GM12878 (cell line): Measurements from ENCODE around the gene GINS2. TPM values are rescaled to one million over a fixed set of nuclear protein-coding genes. Genes with fewer than 3 reads are reported as not detected.

Experiments
- ATAC-seq: fragments of 200-7000 bp; cut with Tn5 transposase; 3 replicates; pipeline ENCODE4 v1.9.1; 2020; ENCODE audit warnings: mild to moderate bottlenecking, moderate library complexity
- BruUV-seq: library from RNA; stranded (reverse); fragments of 400-500 nt; replicated peaks from 2 replicates; lab custom pipeline; 2021; lab: Mats Ljungman, UMichigan
- CTCF ChIA-PET: fragments of 300-600 bp; sonication (Branson Sonifier 250); formaldehyde crosslinking; extraction: SDS; loops from one replicate; lab custom pipeline; 2021; ENCODE audit warnings: inconsistent platforms; lab: Yijun Ruan, JAX
- POLR2A ChIA-PET: fragments of 350-600 bp; formaldehyde crosslinking; extraction: SDS; loops from one replicate; lab custom pipeline; 2021; ENCODE audit warnings: inconsistent platforms; lab: Charles Lee
- RAD21 ChIA-PET: fragments of 300-600 bp; sonication (Branson Sonifier 250); formaldehyde crosslinking; loops from one replicate; lab custom pipeline; 2023; ENCODE audit warnings: antibody characterized with exemption; ENCODE audit not compliant: unreplicated experiment; lab: Charles Lee
- SMC1A ChIA-PET: fragments of 300-600 bp; sonication (Branson Sonifier 250); formaldehyde crosslinking; loops from one replicate; lab custom pipeline; 2023; ENCODE audit not compliant: unreplicated experiment, uncharacterized antibody; lab: Charles Lee
- DNase-seq: peaks from one replicate; pipeline ENCODE4 v3.0.0-alpha.2; 2011; ENCODE audit warnings: low read depth, low spot score
- FAIRE-seq: peaks from 3 replicates; lab custom pipeline; 2011; peaks lifted over from hg19 to GRCh38; lab: Jason Lieb, UNC
- H2AFZ ChIP-seq: 2 replicates; pipeline ENCODE4 v1.6.0; 2011; ENCODE audit warnings: low read depth, low read length, control low read depth; ENCODE audit not compliant: control insufficient read depth
- H3K27ac ChIP-seq: 2 replicates; pipeline ENCODE4 v1.5.1; 2011; ENCODE audit warnings: control low read depth; ENCODE audit not compliant: control insufficient read depth, insufficient read depth
- H3K27me3 ChIP-seq, 2 experiments: replicated peaks in 1 of 2; 2 replicates each; pipeline versions ENCODE4 v1.6.0 to v1.6.1; 2011; ENCODE audit warnings: low read length in 1 of 2; ENCODE audit not compliant: control insufficient read depth in 2 of 2, insufficient read depth in 2 of 2
- H3K36me3 ChIP-seq, 2 experiments: 2 replicates each; pipeline ENCODE4 v1.5.1; 2011; ENCODE audit warnings: low read length in 1 of 2; ENCODE audit not compliant: control insufficient read depth in 2 of 2, insufficient read depth in 2 of 2
- H3K4me1 ChIP-seq: 2 replicates; pipeline ENCODE4 v1.6.1; 2011; ENCODE audit warnings: mild to moderate bottlenecking, low read length, moderate library complexity, mixed read lengths; ENCODE audit not compliant: control insufficient read depth, insufficient read depth
- H3K4me2 ChIP-seq: 2 replicates; pipeline ENCODE4 v1.6.0; 2011; ENCODE audit warnings: control low read depth; ENCODE audit not compliant: control insufficient read depth, insufficient read depth
- H3K4me3 ChIP-seq: fragments of 200-600 bp; sonication (generic); 2 replicates; pipeline ENCODE4 v1.5.1; 2016
- H3K79me2 ChIP-seq: 2 replicates; pipeline ENCODE4 v1.6.0; 2011; ENCODE audit warnings: low read length; ENCODE audit not compliant: control insufficient read depth, insufficient read depth
- H3K9ac ChIP-seq: 2 replicates; pipeline ENCODE4 v1.8.0; 2011; ENCODE audit warnings: low read length, control low read depth, mixed read lengths; ENCODE audit not compliant: control insufficient read depth, insufficient read depth
- H3K9me3 ChIP-seq: replicated peaks from 3 replicates; pipeline ENCODE4 v1.5.1; 2011; ENCODE audit warnings: mild to moderate bottlenecking, low read length; ENCODE audit not compliant: control insufficient read depth, insufficient read depth
- H4K20me1 ChIP-seq: 2 replicates; pipeline ENCODE4 v1.6.0; 2011; ENCODE audit not compliant: control insufficient read depth, insufficient read depth
- MTA3 ChIP-seq: IDR thresholded peaks from 2 replicates; pipeline ENCODE4 v1.6.1; 2012; ENCODE audit warnings: low read length, inconsistent platforms, borderline replicate concordance
- SREBF2 ChIP-seq: IDR thresholded peaks from 2 replicates; pipeline ENCODE4 v1.6.1; 2012; ENCODE audit warnings: mild to moderate bottlenecking, low read length
- SRF ChIP-seq, 2 experiments: IDR thresholded peaks; 2 replicates each; pipeline ENCODE4 v1.6.1; 2011; ENCODE audit warnings: low read depth in 2 of 2, low read length in 2 of 2, mild to moderate bottlenecking in 1 of 2, moderate library complexity in 1 of 2
- SUZ12 ChIP-seq: fragments of 200-600 bp; sonication (generic); IDR thresholded peaks from one replicate; pipeline ENCODE4 v1.6.1; 2018; ENCODE audit warnings: antibody characterized with exemption, mild to moderate bottlenecking; ENCODE audit not compliant: unreplicated experiment
- WGBS: methylation state at CpG from one replicate; pipeline ENCODE4 v1.1.6; 2016; ENCODE audit warnings: low lambda C conversion rate; ENCODE audit not compliant: insufficient replicate concordance, insufficient coverage; ENCODE audit errors: missing lambda C conversion rate; 5-methylcytosine and 5-hydroxymethylcytosine counted together
- in situ Hi-C: fragments of 300-500 bp; cut with MboI; formaldehyde crosslinking; loops from 9 replicates; pipeline ENCODE4 v1.14.3; 2018; ENCODE audit warnings: mixed read lengths
- intact Hi-C: fragments of 100-400 bp; cut with micrococcal nuclease; formaldehyde crosslinking; loops from one replicate; pipeline ENCODE4 v1.14.2; 2022; ENCODE audit not compliant: unreplicated experiment
- polyA plus RNA-seq, 11 experiments: library from polyadenylated mRNA; depleted of rRNA in 4 of 11; unstranded in 6 of 11; stranded (reverse) in 5 of 11; fragments of >200 nt; fragmentation: Nextera tagmentation in 4 of 11; fragmentation: Illumina TruSeq in 1 of 11; extraction: Ambion mirVana in 4 of 11; extraction: Trizol in 1 of 11; gene quantifications; 1 replicate in 1 of 11; 2 replicates in 10 of 11; pipeline versions ENCODE4 v1.2.1 to v1.2.3, GENCODE V29; 2011 to 2016; ENCODE audit warnings: inconsistent platforms in 2 of 11, missing spikeins in 2 of 11, low read depth in 1 of 11
- total RNA-seq, 4 experiments: library from RNA; depleted of rRNA in 3 of 4; stranded (reverse); fragments of >200 nt in 3 of 4; fragmentation: Illumina TruSeq in 1 of 4; extraction: Trizol in 1 of 4; gene quantifications; 2 replicates each; pipeline versions ENCODE4 v1.2.1 to v1.2.3, GENCODE V29; 2013 to 2021
- TF ChIP-seq, protein P1 (sequence below): fragments of 450-650 bp; IDR thresholded peaks from 2 replicates; pipeline ENCODE4 v1.6.1; 2018; ENCODE audit warnings: borderline replicate concordance, mild to moderate bottlenecking; ENCODE audit not compliant: partially characterized antibody
- TF ChIP-seq, protein P2 (sequence below): fragments of 450-650 bp; IDR thresholded peaks from 2 replicates; pipeline ENCODE4 v1.6.1; 2017; ENCODE audit warnings: mild to moderate bottlenecking, moderate library complexity

The GINS2 gene
- total and polyA plus RNA-seq, 10 of the 15 experiments (the other 5 are each of a cell fraction or from before 2014, with no cell fraction given), result 42.7 to 90.8 (median 57.0) TPM

DNA sequence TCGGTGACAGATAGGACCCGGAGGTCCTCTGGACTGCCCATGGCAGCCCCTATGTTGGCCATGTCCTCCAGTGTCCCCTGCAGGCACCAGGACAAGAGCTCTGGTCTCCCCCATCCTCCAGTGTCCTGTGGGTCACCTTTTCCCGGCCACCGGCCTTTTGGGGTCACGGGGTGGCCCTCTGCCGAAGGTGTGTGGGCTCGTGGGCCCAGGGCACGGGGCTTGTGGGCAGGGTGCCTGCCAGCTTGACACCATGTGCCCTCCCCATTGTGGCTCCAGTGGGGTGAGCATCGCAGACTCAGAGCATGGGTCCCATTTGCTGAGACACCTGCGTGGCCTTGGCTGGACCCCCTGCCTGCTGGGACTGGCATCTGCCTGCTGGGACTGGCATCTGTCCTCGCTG, 57.5 kb downstream of the GINS2 start:
- TF ChIP-seq, protein P1, sequence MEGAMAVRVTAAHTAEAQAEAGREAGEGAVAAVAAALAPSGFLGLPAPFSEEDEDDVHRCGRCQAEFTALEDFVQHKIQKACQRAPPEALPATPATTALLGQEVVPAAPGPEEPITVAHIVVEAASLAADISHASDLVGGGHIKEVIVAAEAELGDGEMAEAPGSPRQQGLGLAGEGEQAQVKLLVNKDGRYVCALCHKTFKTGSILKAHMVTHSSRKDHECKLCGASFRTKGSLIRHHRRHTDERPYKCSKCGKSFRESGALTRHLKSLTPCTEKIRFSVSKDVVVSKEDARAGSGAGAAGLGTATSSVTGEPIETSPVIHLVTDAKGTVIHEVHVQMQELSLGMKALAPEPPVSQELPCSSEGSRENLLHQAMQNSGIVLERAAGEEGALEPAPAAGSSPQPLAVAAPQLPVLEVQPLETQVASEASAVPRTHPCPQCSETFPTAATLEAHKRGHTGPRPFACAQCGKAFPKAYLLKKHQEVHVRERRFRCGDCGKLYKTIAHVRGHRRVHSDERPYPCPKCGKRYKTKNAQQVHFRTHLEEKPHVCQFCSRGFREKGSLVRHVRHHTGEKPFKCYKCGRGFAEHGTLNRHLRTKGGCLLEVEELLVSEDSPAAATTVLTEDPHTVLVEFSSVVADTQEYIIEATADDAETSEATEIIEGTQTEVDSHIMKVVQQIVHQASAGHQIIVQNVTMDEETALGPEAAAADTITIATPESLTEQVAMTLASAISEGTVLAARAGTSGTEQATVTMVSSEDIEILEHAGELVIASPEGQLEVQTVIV, result no peak
- TF ChIP-seq SRF (IDR thresholded peaks at IDR 0.05; ENCODE audit: low read depth in 2 of 2, low read length in 2 of 2) (no peak), SREBF2 (no peak), SUZ12 (no peak), MTA3 (no peak)
- TF ChIP-seq, protein P2, sequence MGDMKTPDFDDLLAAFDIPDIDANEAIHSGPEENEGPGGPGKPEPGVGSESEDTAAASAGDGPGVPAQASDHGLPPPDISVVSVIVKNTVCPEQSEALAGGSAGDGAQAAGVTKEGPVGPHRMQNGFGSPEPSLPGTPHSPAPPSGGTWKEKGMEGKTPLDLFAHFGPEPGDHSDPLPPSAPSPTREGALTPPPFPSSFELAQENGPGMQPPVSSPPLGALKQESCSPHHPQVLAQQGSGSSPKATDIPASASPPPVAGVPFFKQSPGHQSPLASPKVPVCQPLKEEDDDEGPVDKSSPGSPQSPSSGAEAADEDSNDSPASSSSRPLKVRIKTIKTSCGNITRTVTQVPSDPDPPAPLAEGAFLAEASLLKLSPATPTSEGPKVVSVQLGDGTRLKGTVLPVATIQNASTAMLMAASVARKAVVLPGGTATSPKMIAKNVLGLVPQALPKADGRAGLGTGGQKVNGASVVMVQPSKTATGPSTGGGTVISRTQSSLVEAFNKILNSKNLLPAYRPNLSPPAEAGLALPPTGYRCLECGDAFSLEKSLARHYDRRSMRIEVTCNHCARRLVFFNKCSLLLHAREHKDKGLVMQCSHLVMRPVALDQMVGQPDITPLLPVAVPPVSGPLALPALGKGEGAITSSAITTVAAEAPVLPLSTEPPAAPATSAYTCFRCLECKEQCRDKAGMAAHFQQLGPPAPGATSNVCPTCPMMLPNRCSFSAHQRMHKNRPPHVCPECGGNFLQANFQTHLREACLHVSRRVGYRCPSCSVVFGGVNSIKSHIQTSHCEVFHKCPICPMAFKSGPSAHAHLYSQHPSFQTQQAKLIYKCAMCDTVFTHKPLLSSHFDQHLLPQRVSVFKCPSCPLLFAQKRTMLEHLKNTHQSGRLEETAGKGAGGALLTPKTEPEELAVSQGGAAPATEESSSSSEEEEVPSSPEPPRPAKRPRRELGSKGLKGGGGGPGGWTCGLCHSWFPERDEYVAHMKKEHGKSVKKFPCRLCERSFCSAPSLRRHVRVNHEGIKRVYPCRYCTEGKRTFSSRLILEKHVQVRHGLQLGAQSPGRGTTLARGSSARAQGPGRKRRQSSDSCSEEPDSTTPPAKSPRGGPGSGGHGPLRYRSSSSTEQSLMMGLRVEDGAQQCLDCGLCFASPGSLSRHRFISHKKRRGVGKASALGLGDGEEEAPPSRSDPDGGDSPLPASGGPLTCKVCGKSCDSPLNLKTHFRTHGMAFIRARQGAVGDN, result no peak
- FAIRE-seq (no peak), DNase-seq (no peak), ATAC-seq (no peak)
- no peak overlapping the region for H3K4me2 ChIP-seq
- H3K79me2 ChIP-seq, result peaks cover 33% of the 10 kb centered on the region
- H4K20me1 ChIP-seq, result peaks cover 8% of the 10 kb centered on the region; the same call in 1 of the 2 replicates
- CTCF ChIA-PET, result interaction anchor here (1.0 to 1.5 kb wide), 2 partner anchors 14 to 190 kb away, joined by 3 to 4 read pairs; no protein-coding TSS in a partner anchor
- POLR2A ChIA-PET, result no interaction called here
- no peaks in the 10 kb centered on the region for H3K4me1 ChIP-seq
- H3K9ac ChIP-seq, result no peak overlapping the region
- in situ Hi-C loops (no loop called here), intact Hi-C loops (no loop called here)
- H3K36me3 ChIP-seq, result peaks cover 6 to 35% of the 10 kb centered on the region in 2 experiments; a peak in 3 of 4 replicates
- H3K27me3 ChIP-seq, result no peaks in the 10 kb centered on the region
- no peak overlapping the region for H3K4me3 ChIP-seq
- BruUV-seq, result no TSS peak
- no peak overlapping the region for H2AFZ ChIP-seq
- RAD21 ChIA-PET, result interaction anchor here (1.1 kb wide), 1 partner anchor 18 kb away, joined by 3 read pairs; the partner anchor contains the start of gene GSE1
- WGBS, result 94% methylated on average over 11 of the region's 11 CpGs
- SMC1A ChIA-PET, result no interaction called here
- H3K9me3 ChIP-seq, result peaks cover 15% of the 10 kb centered on the region; the same call in 2 of the 3 replicates
- H3K27ac ChIP-seq, result no peak overlapping the region
